ENCODE data around the gene CYTH1. TPM values are rescaled to one million over a fixed set of nuclear protein-coding genes. Genes with fewer than 3 reads are reported as not detected.

CYTH1 gene
- total and polyA plus RNA-seq, 2 donors (not counting 1 experiment from before 2014, with no cell fraction given), result 255 to 353 TPM

- CTCF ChIA-PET, result interaction anchor here (0.8 to 1.4 kb wide), 4 partner anchors 8 to 43 kb away, joined by 3 to 5 read pairs (median 4); no protein-coding TSS in a partner anchor
- no peak overlapping the region for H3K27ac Mint-ChIP-seq
- ATAC-seq (ENCODE audit: low read depth), result no peak
- POLR2A ChIA-PET, result no interaction called here
- WGBS (ENCODE audit: insufficient coverage), result 100% methylated on average over 2 of the region's 3 CpGs
- no peak for DNase-seq
- H3K9me3 Mint-ChIP-seq (ENCODE audit: insufficient read depth), result no peaks in the 10 kb centered on the region
- Histone ChIP-seq H3K9ac (ENCODE audit: low read length) (no peak overlapping the region), H3K4me2 (replicated peaks; ENCODE audit: low read depth, low read length, poor library complexity, severe bottlenecking) (no peak overlapping the region), H4K20me1 (ENCODE audit: control insufficient read depth, insufficient read depth, low read length, poor library complexity, severe bottlenecking) (peaks cover 93% of the 10 kb centered on the region), H3K9me3 (ENCODE audit: control extremely low read depth in 1 of 3, control insufficient read depth in 2 of 3, insufficient read depth in 1 of 3, low read length in 2 of 3) (no peaks in the 10 kb centered on the region), H2AFZ (ENCODE audit: insufficient read depth, low read depth, low read length, poor library complexity, severe bottlenecking) (no peak overlapping the region), H3K4me1 (ENCODE audit: control insufficient read depth in 2 of 2, insufficient read depth in 2 of 2, low read length in 2 of 2) (peaks cover 26 to 38% of the 10 kb centered on the region in 2 donors), H3K36me3 (replicated peaks in 1 of 2; ENCODE audit: control extremely low read depth in 1 of 2, control insufficient read depth in 1 of 2, extremely low read depth in 1 of 2, insufficient read depth in 2 of 2, low read length in 1 of 2) (peaks cover 23 to 91% of the 10 kb centered on the region in 2 experiments), H3K4me3 (ENCODE audit: control extremely low read depth in 1 of 5, extremely low read depth in 1 of 5, insufficient read depth in 1 of 5, low read depth in 2 of 5, low read length in 4 of 5) (no peak overlapping the region), H3K27me3 (replicated peaks in 1 of 4; ENCODE audit: control extremely low read depth in 1 of 4, control insufficient read depth in 3 of 4, insufficient read depth in 4 of 4, low read length in 3 of 4) (no peaks in the 10 kb centered on the region), H3K27ac (ENCODE audit: low read length in 2 of 2) (peak overlapping the region in 1 of 2 donors; percentile 43), H3K79me2 (ENCODE audit: control insufficient read depth, insufficient read depth, low read length) (peaks cover 88% of the 10 kb centered on the region)
- H3K4me1 Mint-ChIP-seq, result peaks cover 36% of the 10 kb centered on the region
- H3K4me3 Mint-ChIP-seq, result no peak overlapping the region
- no peaks in the 10 kb centered on the region for H3K27me3 Mint-ChIP-seq
- intact Hi-C loops (cut with micrococcal nuclease), result no loop called here
- TF ChIP-seq EZH2 (IDR thresholded peaks at IDR 0.05; ENCODE audit: borderline replicate concordance, insufficient read depth, low read depth, low read length, poor library complexity, severe bottlenecking), result no peak
Measured at GRCh38 chr17:78704594-78704993, 77.5 kb downstream of the CYTH1 start.

DNA sequence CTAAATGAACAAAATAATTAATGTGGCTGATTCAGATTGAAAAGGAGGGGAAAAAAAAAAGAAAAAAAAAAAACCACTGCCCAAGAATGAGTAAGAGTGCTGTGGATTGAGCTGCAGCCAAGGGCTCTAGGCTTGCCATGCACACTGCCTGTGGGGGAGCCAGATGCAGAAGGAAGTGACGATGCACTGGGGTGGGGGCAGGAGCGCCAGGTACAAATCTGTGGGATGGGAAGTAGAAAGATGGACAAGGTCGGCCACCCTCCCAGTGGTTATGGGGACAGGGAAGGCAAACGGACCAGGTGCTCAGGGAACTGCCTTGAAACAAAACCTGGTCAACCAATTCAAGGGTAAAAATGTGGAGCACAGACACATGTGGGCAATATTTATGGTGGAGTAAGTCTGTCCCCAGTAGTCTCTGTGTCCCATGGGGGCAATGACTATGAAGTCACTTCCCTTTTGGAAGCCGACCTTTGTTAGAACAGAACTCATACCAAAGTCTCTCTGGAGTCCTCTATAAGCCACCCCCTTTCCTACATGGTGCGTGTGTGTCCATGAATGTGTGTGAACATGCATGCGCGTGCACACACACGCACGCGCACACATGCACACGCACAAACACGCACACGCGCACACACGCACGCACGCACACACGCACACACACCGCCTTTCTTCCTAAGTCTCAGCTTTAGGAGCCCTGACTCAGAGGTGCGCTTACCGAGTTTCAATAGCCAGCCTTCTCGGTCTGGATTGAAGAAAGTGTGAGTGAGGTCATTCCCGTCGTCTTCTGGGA lies 84.3 kb downstream of the CYTH1 start:
- ATAC-seq (ENCODE audit: low read depth) (peak; percentile 81), DNase-seq (peak; percentile 61)
- H3K9me3 Mint-ChIP-seq (ENCODE audit: insufficient read depth), result no peaks in the 10 kb centered on the region
- Histone ChIP-seq H3K36me3 (replicated peaks in 1 of 2; ENCODE audit: control extremely low read depth in 1 of 2, control insufficient read depth in 1 of 2, extremely low read depth in 1 of 2, insufficient read depth in 2 of 2, low read length in 1 of 2) (peaks cover 19 to 91% of the 10 kb centered on the region in 2 experiments), H3K27ac (ENCODE audit: low read length in 2 of 2) (peak overlapping the region; percentile 35 to 58), H3K9ac (ENCODE audit: low read length) (no peak overlapping the region), H3K79me2 (ENCODE audit: control insufficient read depth, insufficient read depth, low read length) (peaks cover 67% of the 10 kb centered on the region), H4K20me1 (ENCODE audit: control insufficient read depth, insufficient read depth, low read length, poor library complexity, severe bottlenecking) (peaks cover 76% of the 10 kb centered on the region), H3K27me3 (replicated peaks in 1 of 4; ENCODE audit: control extremely low read depth in 1 of 4, control insufficient read depth in 3 of 4, insufficient read depth in 4 of 4, low read length in 3 of 4) (no peaks in the 10 kb centered on the region), H3K4me3 (ENCODE audit: control extremely low read depth in 1 of 5, extremely low read depth in 1 of 5, insufficient read depth in 1 of 5, low read depth in 2 of 5, low read length in 4 of 5) (no peak overlapping the region), H3K9me3 (ENCODE audit: control extremely low read depth in 1 of 3, control insufficient read depth in 2 of 3, insufficient read depth in 1 of 3, low read length in 2 of 3) (no peaks in the 10 kb centered on the region), H2AFZ (ENCODE audit: insufficient read depth, low read depth, low read length, poor library complexity, severe bottlenecking) (no peak overlapping the region), H3K4me2 (replicated peaks; ENCODE audit: low read depth, low read length, poor library complexity, severe bottlenecking) (peak overlapping the region; percentile 9), H3K4me1 (ENCODE audit: control insufficient read depth in 2 of 2, insufficient read depth in 2 of 2, low read length in 2 of 2) (peaks cover 33 to 39% of the 10 kb centered on the region in 2 donors)
- ChIA-PET CTCF (interaction anchor here (0.6 to 1.6 kb wide), 8 partner anchors 11 to 253 kb away, joined by 3 to 10 read pairs (median 3); no protein-coding TSS in a partner anchor), POLR2A (interaction anchor here (0.6 to 2.2 kb wide), 2 partner anchors 8 to 730 kb away, joined by 4 to 10 read pairs; no protein-coding TSS in a partner anchor)
- H3K4me1 Mint-ChIP-seq, result peaks cover 53% of the 10 kb centered on the region
- WGBS (ENCODE audit: insufficient coverage), result 70% methylated on average over 14 of the region's 25 CpGs
- H3K4me3 Mint-ChIP-seq, result peak overlapping the region; percentile 29
- intact Hi-C loops (cut with micrococcal nuclease), result loop anchor here (1.0 to 2.0 kb wide), 2 partner anchors 9 to 47 kb away; no protein-coding TSS in a partner anchor
- H3K27ac Mint-ChIP-seq, result peak overlapping the region; percentile 78
- H3K27me3 Mint-ChIP-seq, result no peaks in the 10 kb centered on the region
- no peak for TF ChIP-seq EZH2 (IDR thresholded peaks at IDR 0.05; ENCODE audit: borderline replicate concordance, insufficient read depth, low read depth, low read length, poor library complexity, severe bottlenecking)
- TF ChIP-seq, protein P1, sequence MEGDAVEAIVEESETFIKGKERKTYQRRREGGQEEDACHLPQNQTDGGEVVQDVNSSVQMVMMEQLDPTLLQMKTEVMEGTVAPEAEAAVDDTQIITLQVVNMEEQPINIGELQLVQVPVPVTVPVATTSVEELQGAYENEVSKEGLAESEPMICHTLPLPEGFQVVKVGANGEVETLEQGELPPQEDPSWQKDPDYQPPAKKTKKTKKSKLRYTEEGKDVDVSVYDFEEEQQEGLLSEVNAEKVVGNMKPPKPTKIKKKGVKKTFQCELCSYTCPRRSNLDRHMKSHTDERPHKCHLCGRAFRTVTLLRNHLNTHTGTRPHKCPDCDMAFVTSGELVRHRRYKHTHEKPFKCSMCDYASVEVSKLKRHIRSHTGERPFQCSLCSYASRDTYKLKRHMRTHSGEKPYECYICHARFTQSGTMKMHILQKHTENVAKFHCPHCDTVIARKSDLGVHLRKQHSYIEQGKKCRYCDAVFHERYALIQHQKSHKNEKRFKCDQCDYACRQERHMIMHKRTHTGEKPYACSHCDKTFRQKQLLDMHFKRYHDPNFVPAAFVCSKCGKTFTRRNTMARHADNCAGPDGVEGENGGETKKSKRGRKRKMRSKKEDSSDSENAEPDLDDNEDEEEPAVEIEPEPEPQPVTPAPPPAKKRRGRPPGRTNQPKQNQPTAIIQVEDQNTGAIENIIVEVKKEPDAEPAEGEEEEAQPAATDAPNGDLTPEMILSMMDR (IDR thresholded peaks at IDR 0.05), result no peak

Measured in B cell (primary cell).